Prostate gland (tissue), 2 donors: ENCODE data around the gene CFAP157. TPM values are rescaled to one million over a fixed set of nuclear protein-coding genes. Genes with fewer than 3 reads are reported as not detected.

Experiments used
- DNase-seq: peaks from one replicate; pipeline ENCODE4 v3.0.0-alpha.2; 2019; ENCODE audit warnings: low spot score
- H3K27ac ChIP-seq, 2 donors: fragments of 200-600 bp; sonication (generic); 2 replicates each; pipeline ENCODE4 v1.5.1; 2017 to 2019
- H3K27me3 ChIP-seq: fragments of 200-600 bp; sonication (generic); replicated peaks from 2 replicates; pipeline ENCODE4 v1.5.1; 2019; ENCODE audit not compliant: insufficient read depth
- H3K36me3 ChIP-seq, 2 donors: fragments of 200-600 bp; sonication (generic); 1 replicate in 1 of 2; 2 replicates in 1 of 2; pipeline versions ENCODE4 v1.5.1 to v1.8.1; 2017 to 2019
- H3K4me1 ChIP-seq: fragments of 200-600 bp; sonication (generic); replicated peaks from 2 replicates; pipeline ENCODE4 v1.5.1; 2019
- H3K4me3 ChIP-seq, 2 donors: fragments of 200-600 bp; sonication (generic); 2 replicates each; pipeline ENCODE4 v1.5.1; 2017 to 2019
- H3K9me3 ChIP-seq: fragments of 200-600 bp; sonication (generic); 2 replicates; pipeline ENCODE4 v1.5.1; 2017
- POLR2A ChIP-seq: fragments of 450-650 bp; IDR thresholded peaks from one replicate; pipeline ENCODE4 v1.6.1; 2016; ENCODE audit warnings: antibody characterized with exemption, mild to moderate bottlenecking
- POLR2AphosphoS5 ChIP-seq: sonication (generic); formaldehyde crosslinking; IDR thresholded peaks from one replicate; pipeline ENCODE4 v1.6.1; 2017; ENCODE audit warnings: antibody characterized with exemption
- WGBS: methylation state at CpG from one replicate; pipeline ENCODE4 v1.1.5; 2018; 5-methylcytosine and 5-hydroxymethylcytosine counted together
- intact Hi-C: fragments of 100-400 bp; cut with DNase I; formaldehyde crosslinking; loops from one replicate; pipeline ENCODE4 v1.14.2; 2022
- total RNA-seq, 2 donors: library from RNA; depleted of rRNA; stranded (reverse); fragments of >200 nt; gene quantifications; one replicate each; pipeline ENCODE4 v1.1.0, GENCODE V29; 2016
- TF ChIP-seq, protein P1 (sequence below), 4 experiments: fragments of 200-600 bp in 2 of 4; fragments of 450-650 bp in 2 of 4; sonication (generic) in 2 of 4; IDR thresholded peaks; 1 replicate in 3 of 4; 2 replicates in 1 of 4; pipeline ENCODE4 v1.5.1; 2016 to 2019; ENCODE audit warnings: antibody characterized with exemption in 4 of 4, mild to moderate bottlenecking in 2 of 4, moderate library complexity in 2 of 4

CFAP157 gene
- total RNA-seq, 2 donors from 2014 or later: 2.8 TPM; not detected in 1

DNA sequence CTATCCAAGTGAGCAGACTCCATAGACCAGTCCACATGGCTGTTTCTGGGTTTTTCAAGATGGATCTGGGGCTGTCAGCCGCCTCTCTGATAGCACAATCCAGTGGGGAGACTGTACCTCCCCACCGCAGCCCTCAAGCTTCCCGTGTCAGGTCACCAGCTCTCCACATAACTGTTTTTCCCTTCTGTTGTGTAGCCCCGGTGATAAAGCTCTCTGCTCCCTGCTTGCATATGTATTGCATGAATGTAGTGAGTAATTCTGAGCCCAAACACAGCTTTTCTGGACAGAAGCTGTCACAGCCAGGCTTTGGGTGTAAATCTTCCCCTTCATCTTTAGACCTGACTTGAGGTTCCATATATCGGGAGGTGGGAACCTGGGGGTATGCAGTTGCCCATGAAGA is 23.1 kb upstream of the CFAP157 start:
- 96% methylated on average over 5 of the region's 5 CpGs for WGBS
- intact Hi-C loops: no loop called here
- no peaks in the 10 kb centered on the region for H3K27me3 ChIP-seq
- peaks cover 0 to 8% of the 10 kb centered on the region in 2 donors for H3K36me3 ChIP-seq
- TF ChIP-seq POLR2AphosphoS5: no peak
- TF ChIP-seq, protein P1, sequence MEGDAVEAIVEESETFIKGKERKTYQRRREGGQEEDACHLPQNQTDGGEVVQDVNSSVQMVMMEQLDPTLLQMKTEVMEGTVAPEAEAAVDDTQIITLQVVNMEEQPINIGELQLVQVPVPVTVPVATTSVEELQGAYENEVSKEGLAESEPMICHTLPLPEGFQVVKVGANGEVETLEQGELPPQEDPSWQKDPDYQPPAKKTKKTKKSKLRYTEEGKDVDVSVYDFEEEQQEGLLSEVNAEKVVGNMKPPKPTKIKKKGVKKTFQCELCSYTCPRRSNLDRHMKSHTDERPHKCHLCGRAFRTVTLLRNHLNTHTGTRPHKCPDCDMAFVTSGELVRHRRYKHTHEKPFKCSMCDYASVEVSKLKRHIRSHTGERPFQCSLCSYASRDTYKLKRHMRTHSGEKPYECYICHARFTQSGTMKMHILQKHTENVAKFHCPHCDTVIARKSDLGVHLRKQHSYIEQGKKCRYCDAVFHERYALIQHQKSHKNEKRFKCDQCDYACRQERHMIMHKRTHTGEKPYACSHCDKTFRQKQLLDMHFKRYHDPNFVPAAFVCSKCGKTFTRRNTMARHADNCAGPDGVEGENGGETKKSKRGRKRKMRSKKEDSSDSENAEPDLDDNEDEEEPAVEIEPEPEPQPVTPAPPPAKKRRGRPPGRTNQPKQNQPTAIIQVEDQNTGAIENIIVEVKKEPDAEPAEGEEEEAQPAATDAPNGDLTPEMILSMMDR (IDR thresholded peaks at IDR 0.05): no peak
- TF ChIP-seq POLR2A: no peak
- no peaks in the 10 kb centered on the region for H3K4me1 ChIP-seq
- H3K4me3 ChIP-seq: no peak overlapping the region
- no peaks in the 10 kb centered on the region for H3K9me3 ChIP-seq
- H3K27ac ChIP-seq: no peak overlapping the region
- no peak for DNase-seq

DNA sequence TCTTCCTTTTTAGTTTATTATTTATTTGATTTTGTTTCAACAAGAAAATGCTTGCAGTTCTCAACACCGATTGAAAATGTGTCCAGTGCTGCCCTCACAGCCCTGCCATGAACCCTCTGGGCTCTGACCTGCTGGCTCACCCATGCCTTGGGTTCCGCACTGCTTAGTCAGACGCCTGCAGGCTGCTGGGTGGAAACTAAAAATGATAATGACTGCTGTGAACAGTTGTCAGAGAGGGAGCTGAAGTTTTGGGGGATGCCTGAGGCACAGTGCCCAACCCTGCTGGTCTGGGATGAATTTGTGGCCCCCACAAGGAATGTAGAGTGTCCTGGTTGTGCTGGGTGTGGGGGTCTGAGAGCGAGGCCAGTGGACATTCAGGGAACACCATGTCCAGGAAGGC is 22.2 kb upstream of the CFAP157 start:
- no peak overlapping the region for H3K27ac ChIP-seq
- 85% methylated on average over 4 of the region's 4 CpGs for WGBS
- H3K27me3 ChIP-seq: no peaks in the 10 kb centered on the region
- TF ChIP-seq, protein P1 (IDR thresholded peaks at IDR 0.05): no peak
- TF ChIP-seq POLR2AphosphoS5: no peak
- TF ChIP-seq POLR2A: no peak
- DNase-seq: no peak
- no peaks in the 10 kb centered on the region for H3K9me3 ChIP-seq
- H3K36me3 ChIP-seq: peaks cover 0 to 8% of the 10 kb centered on the region in 2 donors
- H3K4me3 ChIP-seq: no peak overlapping the region
- no peaks in the 10 kb centered on the region for H3K4me1 ChIP-seq
- intact Hi-C loops: no loop called here

- Histone ChIP-seq H3K4me1 (no peaks in the 10 kb centered on the region), H3K9me3 (no peaks in the 10 kb centered on the region), H3K4me3 (no peak overlapping the region), H3K27ac (no peak overlapping the region), H3K36me3 (peaks cover 0 to 8% of the 10 kb centered on the region in 2 donors), H3K27me3 (no peaks in the 10 kb centered on the region)
- WGBS: 41% methylated on average over 6 of the region's 6 CpGs
- intact Hi-C loops: no loop called here
- TF ChIP-seq POLR2AphosphoS5: no peak
- TF ChIP-seq, protein P1 (IDR thresholded peaks at IDR 0.05): no peak
- no peak for TF ChIP-seq POLR2A
- no peak for DNase-seq
Observed at GRCh38 chr9:127686461-127687393, 20.1 kb upstream of the CFAP157 start.

GRCh38 chr9:127689329-127690000 is 17.3 kb upstream of the CFAP157 start:
- H3K36me3 ChIP-seq: no peaks in the 10 kb centered on the region
- TF ChIP-seq, protein P1 (IDR thresholded peaks at IDR 0.05): no peak
- no peak for TF ChIP-seq POLR2A
- no peak for TF ChIP-seq POLR2AphosphoS5
- no peaks in the 10 kb centered on the region for H3K27me3 ChIP-seq
- no peak for DNase-seq
- WGBS: 90% methylated on average over 13 of the region's 13 CpGs
- no peaks in the 10 kb centered on the region for H3K4me1 ChIP-seq
- intact Hi-C loops: no loop called here
- no peak overlapping the region for H3K27ac ChIP-seq
- no peaks in the 10 kb centered on the region for H3K9me3 ChIP-seq
- no peak overlapping the region for H3K4me3 ChIP-seq
